ENCODE measurements around the gene VENTX. TPM values are rescaled to one million over a fixed set of nuclear protein-coding genes. Genes with fewer than 3 reads are reported as not detected.

Gene VENTX
- total RNA-seq, 4 donors from 2014 or later, result 0.17 to 2.3 (median 0.21) TPM; not detected in 1

GRCh38 chr10:133245439-133246235 lies 8.0 kb downstream of the VENTX start:
- TF ChIP-seq POLR2A (IDR thresholded peaks at IDR 0.05), result no peak
- TF ChIP-seq CTCF (IDR thresholded peaks at IDR 0.05), result no peak
- no peak for TF ChIP-seq POLR2AphosphoS5 (IDR thresholded peaks at IDR 0.05)
- TF ChIP-seq EP300 (IDR thresholded peaks at IDR 0.05), result no peak
- no peaks in the 10 kb centered on the region for H3K36me3 ChIP-seq
- WGBS, result 80% methylated on average over 2 of the region's 33 CpGs
- no peak overlapping the region for H3K27ac ChIP-seq
- H3K4me1 ChIP-seq, result peaks cover 9% of the 10 kb centered on the region
- H3K27me3 ChIP-seq, result peaks cover 91% of the 10 kb centered on the region
- no peak for DNase-seq (ENCODE audit: low spot score in 2 of 2)
- H3K4me3 ChIP-seq, result no peak overlapping the region
- H3K9me3 ChIP-seq, result no peaks in the 10 kb centered on the region

- no peaks in the 10 kb centered on the region for H3K9me3 ChIP-seq
- no peaks in the 10 kb centered on the region for H3K36me3 ChIP-seq
- 46% methylated on average over 8 of the region's 12 CpGs for WGBS
- no peak for DNase-seq (ENCODE audit: low spot score in 2 of 2)
- peaks cover 5% of the 10 kb centered on the region for H3K4me1 ChIP-seq
- H3K4me3 ChIP-seq, result no peak overlapping the region
- H3K27ac ChIP-seq, result no peak overlapping the region
- TF ChIP-seq EP300 (IDR thresholded peaks at IDR 0.05), result no peak
- no peak for TF ChIP-seq POLR2AphosphoS5 (IDR thresholded peaks at IDR 0.05)
- no peak for TF ChIP-seq POLR2A (IDR thresholded peaks at IDR 0.05)
- no peak for TF ChIP-seq CTCF (IDR thresholded peaks at IDR 0.05)
- H3K27me3 ChIP-seq, result peaks cover 89% of the 10 kb centered on the region
Measured at GRCh38 chr10:133246236-133246626, 8.6 kb downstream of the VENTX start.

- no peaks in the 10 kb centered on the region for H3K4me1 ChIP-seq
- no peak for DNase-seq (ENCODE audit: low spot score in 2 of 2)
- WGBS, result 78% methylated on average over 18 of the region's 36 CpGs
- peaks cover 83% of the 10 kb centered on the region for H3K27me3 ChIP-seq
- no peak overlapping the region for H3K27ac ChIP-seq
- no peaks in the 10 kb centered on the region for H3K36me3 ChIP-seq
- H3K9me3 ChIP-seq, result no peaks in the 10 kb centered on the region
- no peak overlapping the region for H3K4me3 ChIP-seq
- TF ChIP-seq CTCF (IDR thresholded peaks at IDR 0.05) (no peak), POLR2A (IDR thresholded peaks at IDR 0.05) (no peak), POLR2AphosphoS5 (IDR thresholded peaks at IDR 0.05) (no peak), EP300 (IDR thresholded peaks at IDR 0.05) (no peak)
Measured at GRCh38 chr10:133247681-133248333, 10.2 kb downstream of the VENTX start.

GRCh38 chr10:133248334-133248715 lies 10.7 kb downstream of the VENTX start:
- Histone ChIP-seq H3K36me3 (no peaks in the 10 kb centered on the region), H3K27me3 (peaks cover 78% of the 10 kb centered on the region), H3K27ac (no peak overlapping the region), H3K4me3 (no peak overlapping the region), H3K4me1 (no peaks in the 10 kb centered on the region), H3K9me3 (no peaks in the 10 kb centered on the region)
- no peak for TF ChIP-seq CTCF (IDR thresholded peaks at IDR 0.05)
- WGBS, result no CpG with 5 or more reads among the region's 12 CpGs
- DNase-seq (ENCODE audit: low spot score in 2 of 2), result no peak

GRCh38 chr10:133249094-133249780 lies 11.6 kb downstream of the VENTX start:
- Histone ChIP-seq H3K4me3 (no peak overlapping the region), H3K9me3 (no peaks in the 10 kb centered on the region), H3K27ac (no peak overlapping the region), H3K4me1 (no peaks in the 10 kb centered on the region), H3K36me3 (no peaks in the 10 kb centered on the region), H3K27me3 (peaks cover 69% of the 10 kb centered on the region)
- DNase-seq (ENCODE audit: low spot score in 2 of 2), result no peak
- TF ChIP-seq POLR2A (IDR thresholded peaks at IDR 0.05), result no peak
- no peak for TF ChIP-seq POLR2AphosphoS5 (IDR thresholded peaks at IDR 0.05)
- no peak for TF ChIP-seq EP300 (IDR thresholded peaks at IDR 0.05)
- TF ChIP-seq CTCF (IDR thresholded peaks at IDR 0.05), result no peak
- WGBS, result 60% methylated on average over 7 of the region's 21 CpGs

All from suprapubic skin (tissue), 4 donors.